Measurements from ENCODE around the gene KY.

- TF ChIP-seq CTCF (IDR thresholded peaks at IDR 0.05; ENCODE audit: low read depth, low read length) (no peak), EZH2phosphoT487 (IDR thresholded peaks at IDR 0.05; ENCODE audit: low read depth) (no peak)
These were observed 15.6 kb upstream of the KY start for GRCh38 chr3:134666466-134666865.

All from OCI-LY3 (cell line).